Measurements from ENCODE around the gene PEAK3.

- no peak for TF ChIP-seq CTCF (IDR thresholded peaks at IDR 0.05; ENCODE audit: low read length)
- no peak for TF ChIP-seq EZH2phosphoT487 (IDR thresholded peaks at IDR 0.05; ENCODE audit: low read length)
- no peak for TF ChIP-seq EZH2 (optimal IDR thresholded peaks at IDR 0.05; ENCODE audit: low read depth, low read length)
These were observed 29.2 kb downstream of the PEAK3 start for GRCh38 chr19:2252797-2253105.
